Tibial nerve (tissue), 4 donors: ENCODE results near the gene ERFE.

Experiments
- CTCF ChIP-seq, 5 experiments: fragments of 200-600 bp in 3 of 5; fragments of 450-650 bp in 2 of 5; sonication (generic) in 3 of 5; IDR thresholded peaks; one replicate each; pipeline ENCODE4 v1.5.1; 2016 to 2019; ENCODE audit warnings: antibody characterized with exemption in 5 of 5, mild to moderate bottlenecking in 3 of 5, moderate library complexity in 2 of 5
- EP300 ChIP-seq, 2 donors: sonication (generic); formaldehyde crosslinking; IDR thresholded peaks; one replicate each; pipeline ENCODE4 v1.6.1; 2017; ENCODE audit warnings: antibody characterized with exemption in 2 of 2, mild to moderate bottlenecking in 1 of 2
- POLR2A ChIP-seq, 2 donors: fragments of 450-650 bp; IDR thresholded peaks; one replicate each; pipeline ENCODE4 v1.6.1; 2017; ENCODE audit warnings: antibody characterized with exemption in 2 of 2, mild to moderate bottlenecking in 2 of 2, moderate library complexity in 2 of 2

GRCh38 chr2:238127165-238128060 lies 31.4 kb upstream of the ERFE start:
- TF ChIP-seq CTCF (IDR thresholded peaks at IDR 0.05) = no peak
- TF ChIP-seq POLR2A (IDR thresholded peaks at IDR 0.05) = no peak
- TF ChIP-seq EP300 (IDR thresholded peaks at IDR 0.05) = no peak
